Endothelial cell of umbilical vein (primary cell): ENCODE results near the gene TPBG.

Experiments used
- EZH2 ChIP-seq: IDR thresholded peaks from 2 replicates; pipeline ENCODE4 v1.6.1; 2012; ENCODE audit warnings: borderline replicate concordance, low read depth, mild to moderate bottlenecking, moderate library complexity, low read length, inconsistent platforms; ENCODE audit not compliant: severe bottlenecking
- FOS ChIP-seq: IDR thresholded peaks from 2 replicates; pipeline ENCODE4 v1.6.1; 2011; ENCODE audit warnings: mild to moderate bottlenecking, low read length, moderate library complexity, borderline replicate concordance; ENCODE audit not compliant: insufficient read depth
- MAX ChIP-seq: IDR thresholded peaks from 2 replicates; pipeline ENCODE4 v1.6.1; 2011; ENCODE audit not compliant: insufficient read depth, insufficient read length
- POLR2A ChIP-seq: IDR thresholded peaks from 2 replicates; pipeline ENCODE4 v1.6.1; 2012; ENCODE audit warnings: low read depth, mild to moderate bottlenecking, control low read depth, low read length
- POLR2AphosphoS5 ChIP-seq: IDR thresholded peaks from 2 replicates; pipeline ENCODE4 v1.6.1; 2012; ENCODE audit warnings: low read depth, mild to moderate bottlenecking, control low read depth, low read length, moderate library complexity; ENCODE audit not compliant: insufficient read depth
- TF ChIP-seq, protein P1 (sequence below), 2 donors: IDR thresholded peaks; 1 replicate in 1 of 2; 2 replicates in 1 of 2; pipeline ENCODE4 v1.5.1; 2011; ENCODE audit warnings: low read length in 2 of 2, mild to moderate bottlenecking in 2 of 2, moderate library complexity in 2 of 2, control low read depth in 1 of 2, inconsistent platforms in 1 of 2, low read depth in 1 of 2; ENCODE audit not compliant: insufficient read depth in 1 of 2; ENCODE audit errors: extremely low read depth in 1 of 2

DNA sequence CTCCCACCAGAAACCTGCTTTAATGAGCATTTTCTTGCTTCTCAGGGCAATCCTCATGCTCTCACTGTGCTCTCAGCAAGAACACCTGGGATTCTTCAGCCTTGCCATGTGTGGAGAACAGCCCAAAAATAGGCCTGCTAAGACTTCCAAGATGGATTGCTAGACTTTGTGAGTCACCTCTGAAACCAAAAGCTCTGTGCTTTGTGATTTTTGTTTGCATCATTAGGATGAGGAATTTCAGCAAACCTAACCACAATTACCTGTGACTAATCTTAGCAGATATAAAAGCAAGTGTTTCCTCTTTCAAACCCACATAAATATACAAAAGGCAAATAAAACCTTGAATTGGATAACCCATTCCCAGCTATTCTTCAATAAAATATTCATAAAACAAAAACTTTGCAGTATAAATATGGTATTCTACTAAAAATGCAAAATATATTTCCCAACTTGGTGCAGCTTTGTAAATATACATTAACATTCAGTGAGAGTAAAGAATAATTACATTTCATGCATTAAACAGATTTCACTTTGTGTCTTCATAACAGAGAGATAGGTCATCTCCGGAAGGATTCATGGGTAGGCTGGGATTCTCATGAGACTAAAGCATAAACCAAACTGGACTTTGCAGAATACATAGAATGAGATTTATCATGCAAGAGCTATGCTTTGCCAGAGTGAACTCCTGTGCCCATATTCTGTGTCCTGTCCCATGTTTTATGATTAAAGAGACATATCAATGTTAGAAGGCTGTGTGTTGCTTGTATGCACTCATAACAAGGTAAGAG lies 33.5 kb downstream of the TPBG start:
- TF ChIP-seq, protein P1, sequence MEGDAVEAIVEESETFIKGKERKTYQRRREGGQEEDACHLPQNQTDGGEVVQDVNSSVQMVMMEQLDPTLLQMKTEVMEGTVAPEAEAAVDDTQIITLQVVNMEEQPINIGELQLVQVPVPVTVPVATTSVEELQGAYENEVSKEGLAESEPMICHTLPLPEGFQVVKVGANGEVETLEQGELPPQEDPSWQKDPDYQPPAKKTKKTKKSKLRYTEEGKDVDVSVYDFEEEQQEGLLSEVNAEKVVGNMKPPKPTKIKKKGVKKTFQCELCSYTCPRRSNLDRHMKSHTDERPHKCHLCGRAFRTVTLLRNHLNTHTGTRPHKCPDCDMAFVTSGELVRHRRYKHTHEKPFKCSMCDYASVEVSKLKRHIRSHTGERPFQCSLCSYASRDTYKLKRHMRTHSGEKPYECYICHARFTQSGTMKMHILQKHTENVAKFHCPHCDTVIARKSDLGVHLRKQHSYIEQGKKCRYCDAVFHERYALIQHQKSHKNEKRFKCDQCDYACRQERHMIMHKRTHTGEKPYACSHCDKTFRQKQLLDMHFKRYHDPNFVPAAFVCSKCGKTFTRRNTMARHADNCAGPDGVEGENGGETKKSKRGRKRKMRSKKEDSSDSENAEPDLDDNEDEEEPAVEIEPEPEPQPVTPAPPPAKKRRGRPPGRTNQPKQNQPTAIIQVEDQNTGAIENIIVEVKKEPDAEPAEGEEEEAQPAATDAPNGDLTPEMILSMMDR (IDR thresholded peaks at IDR 0.05; ENCODE audit: extremely low read depth in 1 of 2, insufficient read depth in 1 of 2, low read depth in 1 of 2, low read length in 2 of 2), result no peak
- TF ChIP-seq POLR2A (no peak), POLR2AphosphoS5 (no peak), MAX (no peak), EZH2 (no peak), FOS (no peak)
